Astrocyte of the spinal cord (primary cell): ENCODE data around the gene EXOC8.
A peak's percentile ranks its signal among the peaks of the same experiment; 100 is the strongest.

Experiments
- DNase-seq: peaks from one replicate; pipeline ENCODE4 v3.0.0; 2011; ENCODE audit warnings: low read depth, low spot score
- H3K4me3 ChIP-seq: 2 replicates; pipeline ENCODE4 v1.5.1; 2011; ENCODE audit warnings: low read depth, mild to moderate bottlenecking, low read length, moderate library complexity
- CTCF ChIP-seq: IDR thresholded peaks from 2 replicates; pipeline ENCODE4 v1.5.1; 2012; ENCODE audit warnings: low read depth, mild to moderate bottlenecking, low read length, inconsistent platforms
- in situ Hi-C: cut with HindIII; loops from 2 replicates; pipeline ENCODE4 v1.10.0; 2017; ENCODE audit warnings: low sequenced_read_pairs

EXOC8 gene

GRCh38 chr1:231319080-231319479, 18.6 kb downstream of the EXOC8 start:
- no peak for DNase-seq
- no peak for TF ChIP-seq CTCF
- no peak overlapping the region for H3K4me3 ChIP-seq
- in situ Hi-C loops, result no loop called here

GRCh38 chr1:231318568-231318967, 19.1 kb downstream of the EXOC8 start:
- H3K4me3 ChIP-seq, result no peak overlapping the region
- in situ Hi-C loops, result no loop called here
- TF ChIP-seq CTCF, result no peak
- no peak for DNase-seq

- TF ChIP-seq CTCF, result no peak
- in situ Hi-C loops, result no loop called here
- no peak for DNase-seq
- H3K4me3 ChIP-seq, result no peak overlapping the region
Measured at GRCh38 chr1:231318015-231318355, 19.7 kb downstream of the EXOC8 start.

GRCh38 chr1:231317306-231318014, 20.2 kb downstream of the EXOC8 start:
- TF ChIP-seq CTCF, result no peak
- no peak overlapping the region for H3K4me3 ChIP-seq
- DNase-seq, result no peak
- in situ Hi-C loops, result no loop called here

- in situ Hi-C loops, result no loop called here
- peak; percentile 11 for DNase-seq
Measured at GRCh38 chr1:231315887-231316286, 21.8 kb downstream of the EXOC8 start.

GRCh38 chr1:231313661-231314060, 24.0 kb downstream of the EXOC8 start:
- no peak overlapping the region for H3K4me3 ChIP-seq
- in situ Hi-C loops, result no loop called here
- TF ChIP-seq CTCF, result no peak
- DNase-seq, result no peak

More at GRCh38 chr1:231315887-231316286, 21.8 kb downstream of the EXOC8 start:
- TF ChIP-seq CTCF, result peak; percentile 57
- no peak overlapping the region for H3K4me3 ChIP-seq
